K562 (cell line): ENCODE results near the gene PLA2R1. TPM values are rescaled to one million over a fixed set of nuclear protein-coding genes. Genes with fewer than 3 reads are reported as not detected.

Experiments used
- ATAC-seq: fragments of 200-7000 bp; cut with Tn5 transposase; 3 replicates; pipeline ENCODE4 v1.9.1; 2020; ENCODE audit warnings: moderate library complexity
- BruUV-seq: library from RNA; stranded (reverse); fragments of 400-500 nt; replicated peaks from 2 replicates; lab custom pipeline; 2021; lab: Mats Ljungman, UMichigan
- CTCF ChIA-PET: fragments of 300-600 bp; formaldehyde crosslinking; extraction: SDS; loops from one replicate; lab custom pipeline; 2021; ENCODE audit warnings: low intra/inter-chr PET ratio; lab: Yijun Ruan, JAX
- POLR2A ChIA-PET: fragments of 300-600, 350-650 bp; sonication (Branson Sonifier 250); formaldehyde crosslinking; extraction: SDS; loops from one replicate; lab custom pipeline; 2021; ENCODE audit warnings: antibody characterized with exemption, inconsistent platforms; lab: Yijun Ruan, JAX
- DNase-seq, 4 experiments: peaks; one replicate each; pipeline versions ENCODE4 v3.0.0 to v3.0.0-alpha.2; 2011 to 2018; ENCODE audit warnings: low spot score in 3 of 4, mixed read lengths in 3 of 4; ENCODE audit errors: extremely low read depth in 1 of 4
- FAIRE-seq: peaks from 2 replicates; lab custom pipeline; 2011; peaks lifted over from hg19 to GRCh38; lab: Jason Lieb, UNC
- H2AFZ ChIP-seq: 2 replicates; pipeline ENCODE4 v1.6.0; 2011; ENCODE audit warnings: low read depth, low read length, control low read depth, inconsistent platforms
- H3K27ac ChIP-seq: fragments of 200-600 bp; 3 replicates; pipeline ENCODE4 v1.8.0; 2011; ENCODE audit warnings: low read depth, mild to moderate bottlenecking, control low read depth, inconsistent platforms, low read length, moderate library complexity, mixed read lengths; ENCODE audit errors: extremely low read depth
- H3K27me3 ChIP-seq, 2 experiments: fragments of 300-600 bp in 1 of 2; 2 replicates in 1 of 2; 3 replicates in 1 of 2; pipeline versions ENCODE4 v1.6.0 to v1.8.0; 2011; ENCODE audit warnings: inconsistent platforms in 2 of 2, low read length in 2 of 2, mild to moderate bottlenecking in 1 of 2, mixed read lengths in 1 of 2, moderate library complexity in 1 of 2; ENCODE audit not compliant: control insufficient read depth in 2 of 2, insufficient read depth in 2 of 2
- H3K36me3 ChIP-seq: fragments of 300-600 bp; 3 replicates; pipeline ENCODE4 v1.8.0; 2011; ENCODE audit warnings: mild to moderate bottlenecking, low read length, inconsistent platforms; ENCODE audit not compliant: control insufficient read depth, insufficient read depth
- H3K4me1 ChIP-seq, 2 experiments: fragments of 200-600 bp in 1 of 2; replicated peaks in 1 of 2; 2 replicates in 1 of 2; 3 replicates in 1 of 2; pipeline versions ENCODE4 v1.5.1 to v1.8.0; 2011; ENCODE audit warnings: inconsistent platforms in 2 of 2, low read length in 2 of 2, mild to moderate bottlenecking in 1 of 2, mixed read lengths in 1 of 2, moderate library complexity in 1 of 2; ENCODE audit not compliant: control insufficient read depth in 2 of 2, insufficient read depth in 2 of 2
- H3K4me2 ChIP-seq: 2 replicates; pipeline ENCODE4 v1.6.1; 2011; ENCODE audit warnings: low read length, control low read depth, inconsistent platforms, mixed read lengths; ENCODE audit not compliant: insufficient read depth
- H3K4me3 ChIP-seq: fragments of 200-600 bp; sonication (generic), shearing (Covaris generic); 2 replicates; pipeline ENCODE4 v1.5.1; 2016; ENCODE audit warnings: control low read depth, inconsistent platforms
- H3K79me2 ChIP-seq: fragments of 200-600 bp; 3 replicates; pipeline ENCODE4 v1.8.0; 2011; ENCODE audit warnings: low read length, inconsistent platforms; ENCODE audit not compliant: control insufficient read depth, insufficient read depth
- H3K9ac ChIP-seq, 2 experiments: 2 replicates each; pipeline versions ENCODE4 v1.6.0 to v1.6.1; 2011; ENCODE audit warnings: low read depth in 2 of 2, low read length in 2 of 2, control low read depth in 1 of 2, inconsistent platforms in 1 of 2, mild to moderate bottlenecking in 1 of 2, mixed read lengths in 1 of 2; ENCODE audit not compliant: insufficient read depth in 1 of 2
- H3K9me1 ChIP-seq: one replicate; pipeline ENCODE4 v1.6.0; 2011; ENCODE audit warnings: inconsistent platforms, mild to moderate bottlenecking, low read length, moderate library complexity; ENCODE audit not compliant: control insufficient read depth, insufficient read depth
- H3K9me3 ChIP-seq: replicated peaks from 2 replicates; pipeline ENCODE4 v1.5.1; 2011; ENCODE audit warnings: low read depth, low read length, inconsistent platforms; ENCODE audit not compliant: control insufficient read depth, insufficient read depth
- H4K20me1 ChIP-seq: replicated peaks from 2 replicates; pipeline ENCODE4 v1.6.1; 2011; ENCODE audit warnings: low read length, inconsistent platforms, mixed read lengths; ENCODE audit not compliant: control insufficient read depth, insufficient read depth
- ELF4 ChIP-seq: fragments of 450-650 bp; formaldehyde crosslinking; IDR thresholded peaks from 2 replicates; pipeline ENCODE4 v1.4.0; 2022; ENCODE audit warnings: missing genetic modification characterization
- KLF13 ChIP-seq: fragments of 450-650 bp; IDR thresholded peaks from 2 replicates; pipeline ENCODE4 v1.6.1; 2016; ENCODE audit warnings: missing genetic modification characterization, low read depth, mild to moderate bottlenecking, missing compliant biosample characterization, moderate library complexity, borderline replicate concordance
- NONO ChIP-seq, 2 experiments: fragments of 200-400 bp in 1 of 2; fragments of 450-650 bp in 1 of 2; formaldehyde crosslinking in 1 of 2; IDR thresholded peaks; 2 replicates each; pipeline ENCODE4 v1.6.1; 2017; ENCODE audit warnings: low read depth in 2 of 2, mild to moderate bottlenecking in 2 of 2, moderate library complexity in 2 of 2, low read length in 1 of 2
- RBM17 ChIP-seq: fragments of 200-400 bp; formaldehyde crosslinking; IDR thresholded peaks from 2 replicates; pipeline ENCODE4 v1.6.1; 2017; ENCODE audit warnings: low read depth, mild to moderate bottlenecking, low read length, borderline replicate concordance
- RFX5 ChIP-seq: IDR thresholded peaks from 2 replicates; pipeline ENCODE4 v1.6.1; 2011; ENCODE audit warnings: low read depth, mild to moderate bottlenecking, improper control_type of control experiment, low read length
- SIN3A ChIP-seq, 2 experiments: fragments of 150-350 bp in 1 of 2; IDR thresholded peaks; 2 replicates each; pipeline ENCODE4 v1.6.1; 2011 to 2016; ENCODE audit warnings: borderline replicate concordance in 2 of 2, low read depth in 2 of 2, low read length in 2 of 2, mild to moderate bottlenecking in 2 of 2, moderate library complexity in 2 of 2; ENCODE audit not compliant: control insufficient read depth in 1 of 2
- ZFPM2 ChIP-seq: fragments of 250-450 bp; sonication (Bioruptor Pico); IDR thresholded peaks from 2 replicates; pipeline ENCODE4 v1.5.1; 2022; ENCODE audit warnings: mild to moderate bottlenecking
- ZNF449 ChIP-seq: fragments of 250-450 bp; sonication (Bioruptor Pico); IDR thresholded peaks from 2 replicates; pipeline ENCODE4 v1.8.0; 2022; ENCODE audit warnings: moderate library complexity, mild to moderate bottlenecking, inconsistent platforms
- ZNF644 ChIP-seq: fragments of 200-800 bp; sonication (Bioruptor generic); IDR thresholded peaks from 2 replicates; pipeline ENCODE4 v1.6.1; 2016; ENCODE audit warnings: low read depth, missing genetic modification characterization, missing compliant biosample characterization
- WGBS: fragments of 100-300 bp; shearing (Covaris generic); methylation state at CpG from one replicate; pipeline ENCODE4 v1.1.6; 2016; ENCODE audit warnings: low coverage, mixed read lengths; ENCODE audit not compliant: insufficient coverage; ENCODE audit errors: missing lambda C conversion rate; 5-methylcytosine and 5-hydroxymethylcytosine counted together
- in situ Hi-C: fragments of 300-500 bp; cut with MboI; formaldehyde crosslinking; loops from 4 replicates; pipeline ENCODE4 v1.15.0; 2018; ENCODE audit warnings: inconsistent platforms, mixed read lengths
- intact Hi-C: fragments of 100-400 bp; cut with micrococcal nuclease; formaldehyde crosslinking; loops from 2 replicates; pipeline ENCODE4 v1.14.2; 2022
- polyA plus RNA-seq, 8 experiments: library from polyadenylated mRNA; depleted of rRNA in 4 of 8; stranded (reverse) in 5 of 8; unstranded in 3 of 8; fragments of >200 nt; fragmentation: Nextera tagmentation in 2 of 8; fragmentation: Illumina TruSeq in 1 of 8; extraction: Ambion mirVana in 2 of 8; extraction: Trizol in 1 of 8; gene quantifications; 2 replicates each; pipeline versions ENCODE4 v1.2.1 to v1.2.3, GENCODE V29; 2011 to 2014; ENCODE audit warnings: inconsistent platforms in 1 of 8, missing spikeins in 1 of 8
- total RNA-seq, 7 experiments: library from RNA; depleted of rRNA in 6 of 7; stranded (reverse); fragments of >200 nt in 6 of 7; fragmentation: Illumina TruSeq in 2 of 7; extraction: Trizol in 2 of 7; gene quantifications; 2 replicates each; pipeline versions ENCODE4 v1.2.1 to v1.2.3, GENCODE V29; 2011 to 2021; ENCODE audit warnings: low replicate concordance in 1 of 7
- TF ChIP-seq, protein P1 (sequence below), 2 experiments: fragments of 450-650 bp; conservative IDR thresholded peaks; 2 replicates each; pipeline ENCODE4 v1.6.1; 2017; ENCODE audit warnings: mild to moderate bottlenecking in 2 of 2, moderate library complexity in 2 of 2
- TF ChIP-seq, protein P2 (sequence below), 2 experiments: fragments of 450-650 bp; IDR thresholded peaks; 2 replicates each; pipeline ENCODE4 v1.6.1; 2016

The PLA2R1 gene
- total and polyA plus RNA-seq, 9 of the 15 experiments (the other 6 are each of a cell fraction or from before 2014, with no cell fraction given) = not detected

GRCh38 chr2:159942146-159942545 is 120.3 kb downstream of the PLA2R1 start:
- no peak for TF ChIP-seq ZFPM2 (CRISPR knock-in tag)
- no peak for TF ChIP-seq NONO (IDR thresholded peaks at IDR 0.05; ENCODE audit: low read depth in 2 of 2, low read length in 1 of 2)
- TF ChIP-seq RFX5 = no peak
- no peak for TF ChIP-seq RBM17
- no TSS peak for BruUV-seq
- no peak overlapping the region for H2AFZ ChIP-seq
- H4K20me1 ChIP-seq = no peaks in the 10 kb centered on the region
- H3K79me2 ChIP-seq = no peaks in the 10 kb centered on the region
- POLR2A ChIA-PET = no interaction called here
- CTCF ChIA-PET = no interaction called here
- FAIRE-seq = no peak
- H3K4me2 ChIP-seq = no peak overlapping the region
- no peaks in the 10 kb centered on the region for H3K27me3 ChIP-seq
- H3K9me3 ChIP-seq = no peaks in the 10 kb centered on the region
- 5% methylated on average over 1 of the region's 1 CpG for WGBS
- ATAC-seq = no peak
- H3K4me1 ChIP-seq = no peaks in the 10 kb centered on the region
- H3K9ac ChIP-seq = no peak overlapping the region
- no peak for DNase-seq
- in situ Hi-C loops = no loop called here
- intact Hi-C loops = loop anchor here (10.0 kb wide), 1 partner anchor 767 kb away; no protein-coding TSS in a partner anchor
- no peak overlapping the region for H3K4me3 ChIP-seq
- no peaks in the 10 kb centered on the region for H3K36me3 ChIP-seq
- H3K9me1 ChIP-seq = no peaks in the 10 kb centered on the region
- no peak overlapping the region for H3K27ac ChIP-seq

DNA sequence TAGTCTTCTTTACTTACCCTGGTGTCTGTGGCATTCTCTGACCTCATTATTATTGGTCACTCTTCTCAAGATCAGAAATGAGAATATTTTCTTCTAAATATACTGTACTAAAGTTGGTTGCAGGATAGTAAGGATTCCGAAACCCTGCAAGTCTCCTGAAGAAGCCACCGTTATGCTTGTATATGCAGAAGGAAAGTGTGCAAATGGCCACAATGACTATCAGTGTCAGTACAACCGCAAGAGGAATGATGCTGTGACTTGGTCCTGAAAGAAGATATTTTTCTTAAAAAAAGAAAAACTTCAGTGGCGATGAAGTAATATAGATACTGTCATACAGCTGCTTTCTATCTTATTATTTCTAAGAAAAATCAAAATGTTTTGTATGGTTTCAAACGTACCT is 120.7 kb downstream of the PLA2R1 start:
- no peaks in the 10 kb centered on the region for H3K79me2 ChIP-seq
- H3K4me3 ChIP-seq = no peak overlapping the region
- CTCF ChIA-PET = no interaction called here
- DNase-seq (no peak), ATAC-seq (no peak), FAIRE-seq (no peak)
- H3K9me1 ChIP-seq = no peaks in the 10 kb centered on the region
- intact Hi-C loops = loop anchor here (10.0 kb wide), 1 partner anchor 767 kb away; no protein-coding TSS in a partner anchor
- no peaks in the 10 kb centered on the region for H3K27me3 ChIP-seq
- H3K4me1 ChIP-seq = no peaks in the 10 kb centered on the region
- 4% methylated on average over 5 of the region's 5 CpGs for WGBS
- no peaks in the 10 kb centered on the region for H3K9me3 ChIP-seq
- H3K4me2 ChIP-seq = no peak overlapping the region
- POLR2A ChIA-PET = no interaction called here
- no peak overlapping the region for H3K27ac ChIP-seq
- no TSS peak for BruUV-seq
- no peak overlapping the region for H3K9ac ChIP-seq
- H3K36me3 ChIP-seq = no peaks in the 10 kb centered on the region
- in situ Hi-C loops = no loop called here
- H4K20me1 ChIP-seq = no peaks in the 10 kb centered on the region
- H2AFZ ChIP-seq = no peak overlapping the region
- TF ChIP-seq ZNF449 (no peak), SIN3A (IDR thresholded peaks at IDR 0.05; ENCODE audit: borderline replicate concordance in 2 of 2, control insufficient read depth in 1 of 2, low read depth in 2 of 2, low read length in 2 of 2) (no peak), ZNF644 (tag) (no peak), KLF13 (tag) (no peak), ELF4 (no peak)
- TF ChIP-seq, protein P1, sequence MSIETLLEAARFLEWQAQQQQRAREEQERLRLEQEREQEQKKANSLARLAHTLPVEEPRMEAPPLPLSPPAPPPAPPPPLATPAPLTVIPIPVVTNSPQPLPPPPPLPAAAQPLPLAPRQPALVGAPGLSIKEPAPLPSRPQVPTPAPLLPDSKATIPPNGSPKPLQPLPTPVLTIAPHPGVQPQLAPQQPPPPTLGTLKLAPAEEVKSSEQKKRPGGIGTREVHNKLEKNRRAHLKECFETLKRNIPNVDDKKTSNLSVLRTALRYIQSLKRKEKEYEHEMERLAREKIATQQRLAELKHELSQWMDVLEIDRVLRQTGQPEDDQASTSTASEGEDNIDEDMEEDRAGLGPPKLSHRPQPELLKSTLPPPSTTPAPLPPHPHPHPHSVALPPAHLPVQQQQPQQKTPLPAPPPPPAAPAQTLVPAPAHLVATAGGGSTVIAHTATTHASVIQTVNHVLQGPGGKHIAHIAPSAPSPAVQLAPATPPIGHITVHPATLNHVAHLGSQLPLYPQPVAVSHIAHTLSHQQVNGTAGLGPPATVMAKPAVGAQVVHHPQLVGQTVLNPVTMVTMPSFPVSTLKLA (conservative IDR thresholded peaks at IDR 0.05) = no peak
- TF ChIP-seq, protein P2, sequence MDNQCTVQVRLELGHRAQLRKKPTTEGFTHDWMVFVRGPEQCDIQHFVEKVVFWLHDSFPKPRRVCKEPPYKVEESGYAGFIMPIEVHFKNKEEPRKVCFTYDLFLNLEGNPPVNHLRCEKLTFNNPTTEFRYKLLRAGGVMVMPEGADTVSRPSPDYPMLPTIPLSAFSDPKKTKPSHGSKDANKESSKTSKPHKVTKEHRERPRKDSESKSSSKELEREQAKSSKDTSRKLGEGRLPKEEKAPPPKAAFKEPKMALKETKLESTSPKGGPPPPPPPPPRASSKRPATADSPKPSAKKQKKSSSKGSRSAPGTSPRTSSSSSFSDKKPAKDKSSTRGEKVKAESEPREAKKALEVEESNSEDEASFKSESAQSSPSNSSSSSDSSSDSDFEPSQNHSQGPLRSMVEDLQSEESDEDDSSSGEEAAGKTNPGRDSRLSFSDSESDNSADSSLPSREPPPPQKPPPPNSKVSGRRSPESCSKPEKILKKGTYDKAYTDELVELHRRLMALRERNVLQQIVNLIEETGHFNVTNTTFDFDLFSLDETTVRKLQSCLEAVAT (IDR thresholded peaks at IDR 0.05) = no peak
